T-helper 1 cell treated with Interleukin-12 subunit alpha and Interleukin-12 subunit beta and Interleukin-4 antibody, amounts not matched to agents 30 μg/mL and 1 μg/mL, for 36 hours (primary cell): ENCODE data around the gene A4GNT.

Experiments used
- H3K27ac Mint-ChIP-seq: one replicate; pipeline ENCODE4 v1.8.0; 2021; ENCODE audit warnings: mild to moderate bottlenecking, mixed read lengths
- H3K27me3 Mint-ChIP-seq: one replicate; pipeline ENCODE4 v1.8.0; 2021; ENCODE audit warnings: low read depth, mixed read lengths
- H3K36me3 Mint-ChIP-seq: one replicate; pipeline ENCODE4 v1.8.0; 2021; ENCODE audit warnings: low read depth, mixed read lengths
- H3K4me1 Mint-ChIP-seq: one replicate; pipeline ENCODE4 v1.8.0; 2021; ENCODE audit warnings: low read depth, mixed read lengths
- H3K4me3 Mint-ChIP-seq: one replicate; pipeline ENCODE4 v1.8.0; 2021; ENCODE audit warnings: mild to moderate bottlenecking, moderate library complexity, mixed read lengths
- H3K9me3 Mint-ChIP-seq: one replicate; pipeline ENCODE4 v1.8.0; 2021; ENCODE audit warnings: mixed read lengths

A4GNT gene

DNA sequence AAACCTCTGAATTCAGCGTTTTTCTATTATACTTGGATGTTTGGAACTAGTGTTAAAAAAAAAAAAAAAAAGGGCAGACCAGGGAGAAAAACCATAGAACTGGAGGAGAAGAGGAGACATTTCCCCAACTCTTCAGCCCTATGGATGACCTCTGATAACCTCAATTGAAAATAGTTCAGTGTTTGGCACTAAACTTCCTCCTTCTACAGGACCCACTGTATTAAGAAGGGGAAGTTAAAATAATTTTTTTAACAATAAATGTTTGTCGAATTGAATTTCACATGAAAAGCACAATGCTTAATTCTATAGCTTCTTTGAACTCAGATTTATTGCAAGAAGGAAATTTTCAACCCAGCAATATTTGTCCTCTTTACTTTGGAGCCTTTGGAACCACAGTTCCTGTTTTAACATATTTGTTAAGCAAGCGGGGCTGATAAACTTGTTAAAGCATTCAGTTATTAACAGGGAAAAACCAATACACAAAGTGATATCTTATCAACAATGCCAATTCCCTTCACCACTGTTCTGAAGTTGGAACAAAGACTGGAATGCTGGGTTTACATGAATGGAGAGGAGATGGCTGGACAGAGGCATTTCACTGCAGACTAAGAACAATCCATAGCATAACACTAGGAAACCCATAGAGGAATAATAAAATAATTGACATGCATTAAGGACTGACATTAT, 3.1 kb upstream of the A4GNT start:
- Mint-ChIP-seq H3K4me1 (no peaks in the 10 kb centered on the region), H3K27me3 (peaks cover 35% of the 10 kb centered on the region), H3K27ac (no peak overlapping the region), H3K4me3 (no peak overlapping the region), H3K9me3 (no peaks in the 10 kb centered on the region), H3K36me3 (no peaks in the 10 kb centered on the region)

DNA sequence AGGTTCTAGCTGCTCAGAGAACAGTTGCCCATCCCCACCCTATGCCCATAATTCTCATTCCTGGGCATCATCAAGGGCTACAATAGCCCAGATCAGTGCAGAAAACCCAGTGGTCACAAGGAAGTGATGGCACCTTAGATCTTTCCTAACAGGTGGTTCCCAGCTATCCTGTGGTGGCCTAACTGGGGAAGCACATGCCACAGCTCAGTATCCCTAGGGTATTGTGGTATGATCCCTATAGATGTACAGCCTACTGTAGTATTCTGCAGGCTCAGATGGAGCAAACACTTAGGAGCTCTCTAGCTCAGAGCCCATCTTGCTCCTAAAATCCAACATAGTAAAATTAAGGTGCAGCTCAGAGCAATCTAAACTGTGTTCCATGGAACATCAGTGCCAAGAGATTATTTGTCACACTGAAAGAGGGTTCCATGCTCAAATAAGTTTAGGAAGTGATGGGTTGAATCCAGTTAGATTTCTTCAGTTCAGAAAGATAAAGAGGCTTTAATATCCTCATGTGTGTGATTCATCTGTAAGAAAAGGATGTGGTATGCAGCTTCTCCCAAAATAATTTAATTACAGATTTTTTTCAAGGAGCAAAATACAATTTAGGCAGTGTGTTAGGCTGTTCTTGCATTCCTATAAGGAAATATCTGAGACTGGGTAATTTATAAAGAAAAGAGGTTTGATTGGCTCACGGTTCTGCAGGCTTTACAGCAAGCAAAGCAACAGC, 4.4 kb downstream of the A4GNT start:
- H3K4me3 Mint-ChIP-seq = no peak overlapping the region
- H3K27ac Mint-ChIP-seq = no peak overlapping the region
- no peaks in the 10 kb centered on the region for H3K9me3 Mint-ChIP-seq
- no peaks in the 10 kb centered on the region for H3K36me3 Mint-ChIP-seq
- H3K4me1 Mint-ChIP-seq = no peaks in the 10 kb centered on the region
- peaks cover 21% of the 10 kb centered on the region for H3K27me3 Mint-ChIP-seq

DNA sequence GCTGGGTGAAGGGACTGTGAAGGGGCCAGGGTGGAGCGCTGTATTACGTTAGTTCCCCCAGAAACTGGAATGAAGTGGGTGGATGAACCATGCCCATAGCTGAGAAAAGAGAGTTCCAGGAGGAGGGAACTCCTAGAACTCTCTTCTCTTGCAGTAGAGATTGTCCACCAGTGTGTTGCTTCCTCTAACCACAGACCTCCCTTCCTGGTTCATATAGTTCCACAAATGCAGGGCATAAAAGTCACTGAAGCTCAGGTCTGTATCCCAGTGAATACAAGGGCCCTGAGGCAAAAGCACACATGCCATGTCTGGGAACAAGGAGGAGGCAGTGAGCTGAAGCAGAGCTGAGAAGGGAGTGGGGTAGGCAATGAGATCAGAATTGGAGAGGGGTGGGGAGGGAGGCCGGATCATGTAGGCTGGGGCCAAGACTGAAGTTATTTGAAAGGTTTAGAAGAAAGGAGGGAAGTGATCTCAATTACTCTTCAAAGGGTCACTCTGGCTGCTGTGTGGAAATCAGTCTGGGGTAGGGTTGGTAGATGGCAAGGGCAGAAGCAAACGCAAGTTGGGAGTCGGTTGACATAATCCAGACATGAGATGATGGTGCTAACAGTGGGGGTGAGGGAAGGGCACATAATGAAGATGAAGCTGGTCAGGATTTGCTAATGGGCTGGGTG, 6.5 kb downstream of the A4GNT start:
- Mint-ChIP-seq H3K27ac (no peak overlapping the region), H3K36me3 (no peaks in the 10 kb centered on the region), H3K9me3 (no peaks in the 10 kb centered on the region), H3K4me3 (no peak overlapping the region), H3K27me3 (peaks cover 9% of the 10 kb centered on the region), H3K4me1 (no peaks in the 10 kb centered on the region)

DNA sequence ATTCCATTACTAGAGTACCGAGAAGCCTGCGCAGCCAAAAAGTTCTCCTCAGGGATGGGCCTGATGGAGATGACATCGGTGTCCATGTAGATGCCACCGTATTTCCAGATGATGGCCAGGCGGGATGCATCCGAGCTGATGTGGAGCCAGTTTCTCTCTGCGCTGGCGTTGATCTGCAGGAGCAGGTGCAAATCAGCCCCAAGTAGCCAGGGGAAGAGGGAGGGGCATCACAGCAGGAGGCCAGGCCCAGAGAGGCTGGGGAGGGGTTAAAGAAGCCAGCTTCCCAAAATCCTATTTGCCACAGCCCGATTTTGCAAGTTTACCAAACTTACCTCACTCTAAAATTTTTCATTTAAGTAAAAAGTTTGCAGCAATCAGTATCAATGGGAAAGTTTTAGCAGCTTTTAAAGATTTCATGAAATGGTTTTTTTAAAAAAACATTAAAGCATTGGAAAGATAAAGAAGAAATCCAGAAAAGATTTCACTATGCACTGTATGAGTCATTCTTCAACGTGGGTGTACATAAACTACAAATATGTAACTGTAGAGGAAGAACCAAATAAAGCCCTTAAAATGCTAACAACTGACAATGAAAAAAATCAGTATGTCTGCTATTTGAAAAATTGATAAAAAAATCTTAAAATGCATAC, 7.4 kb downstream of the A4GNT start:
- Mint-ChIP-seq H3K4me1 (no peaks in the 10 kb centered on the region), H3K9me3 (no peaks in the 10 kb centered on the region), H3K27ac (no peak overlapping the region), H3K4me3 (no peak overlapping the region), H3K36me3 (no peaks in the 10 kb centered on the region), H3K27me3 (peaks cover 9% of the 10 kb centered on the region)

DNA sequence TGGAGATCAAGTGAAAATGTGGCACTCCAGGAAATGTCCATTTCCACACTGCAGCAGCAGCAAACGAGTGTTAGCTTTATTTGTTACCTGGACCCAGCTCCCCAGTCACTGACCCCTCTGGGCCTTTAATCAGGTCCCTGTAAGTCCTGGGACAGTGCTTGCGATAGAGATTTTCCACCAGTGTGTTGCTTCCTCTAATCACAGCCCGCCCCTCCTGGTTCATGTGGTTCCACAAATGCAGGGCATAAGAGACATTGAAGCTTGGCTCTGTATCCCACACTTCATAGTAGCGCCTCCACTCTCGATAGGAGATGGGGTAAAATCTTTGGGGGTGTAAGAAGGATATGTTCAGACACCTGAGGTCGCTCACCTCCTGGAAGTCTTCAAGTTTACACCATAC, 8.0 kb downstream of the A4GNT start:
- H3K4me1 Mint-ChIP-seq = no peaks in the 10 kb centered on the region
- H3K27ac Mint-ChIP-seq = no peak overlapping the region
- H3K9me3 Mint-ChIP-seq = no peaks in the 10 kb centered on the region
- peaks cover 9% of the 10 kb centered on the region for H3K27me3 Mint-ChIP-seq
- no peaks in the 10 kb centered on the region for H3K36me3 Mint-ChIP-seq
- H3K4me3 Mint-ChIP-seq = no peak overlapping the region

DNA sequence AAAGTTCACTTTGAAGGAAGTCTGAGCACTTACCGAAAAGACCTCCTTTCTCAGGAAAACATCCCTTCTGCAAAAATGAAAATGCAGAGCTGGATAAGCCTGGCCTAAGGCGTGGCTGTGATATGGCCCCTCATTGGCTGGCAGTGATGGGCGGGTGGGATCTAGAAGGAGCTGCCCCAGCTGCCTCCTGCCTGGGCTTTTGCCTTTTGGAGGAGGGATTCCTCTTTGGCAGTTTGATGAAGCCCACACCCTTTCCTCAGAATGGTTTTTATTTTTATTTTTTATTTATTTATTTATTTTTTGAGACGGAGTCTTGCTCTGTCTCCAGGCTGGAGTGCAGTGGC, 12.8 kb downstream of the A4GNT start:
- Mint-ChIP-seq H3K27me3 (peaks cover 35% of the 10 kb centered on the region), H3K27ac (no peak overlapping the region), H3K4me3 (no peak overlapping the region), H3K36me3 (no peaks in the 10 kb centered on the region), H3K9me3 (no peaks in the 10 kb centered on the region), H3K4me1 (peaks cover 3% of the 10 kb centered on the region)

DNA sequence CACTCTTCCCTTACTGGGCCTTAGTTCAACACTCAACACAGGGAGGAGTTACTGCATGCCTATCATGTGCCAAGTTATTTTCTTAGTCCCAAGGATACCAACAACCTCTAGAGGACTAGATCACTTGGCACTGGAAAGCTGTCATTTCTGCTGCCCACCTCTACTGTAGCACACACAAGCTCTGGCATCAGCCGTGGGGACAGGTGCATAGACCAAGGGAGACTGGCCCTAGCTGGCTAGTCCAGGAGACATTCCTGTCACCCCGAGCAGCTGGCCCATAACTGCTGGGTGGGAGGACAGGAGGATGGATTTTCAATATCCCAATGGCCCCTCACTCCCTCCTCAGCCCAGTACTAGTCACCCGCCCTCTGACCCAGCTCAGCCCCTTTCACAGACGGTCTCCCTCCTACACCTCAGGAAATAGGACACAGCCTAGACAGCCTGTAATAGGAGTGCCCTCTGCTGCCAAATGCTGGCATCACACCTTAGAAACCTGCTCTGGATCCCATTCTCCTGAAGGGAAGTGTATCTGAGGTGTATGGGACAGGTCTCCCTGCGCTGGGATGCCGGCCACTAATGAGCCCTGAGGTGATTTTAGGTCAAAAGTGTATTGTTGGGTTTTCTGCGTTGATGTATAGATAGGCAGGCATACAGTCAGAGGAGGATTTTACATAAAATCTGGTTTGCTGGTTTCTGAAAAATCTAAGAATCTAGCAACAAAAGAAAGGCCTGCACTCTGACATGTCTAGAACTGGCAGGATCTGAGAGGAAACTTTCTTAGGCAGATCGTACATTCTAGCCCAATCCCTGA, 13.4 kb downstream of the A4GNT start:
- Mint-ChIP-seq H3K9me3 (no peaks in the 10 kb centered on the region), H3K27me3 (peaks cover 40% of the 10 kb centered on the region), H3K36me3 (no peaks in the 10 kb centered on the region), H3K27ac (no peak overlapping the region), H3K4me3 (no peak overlapping the region), H3K4me1 (peaks cover 3% of the 10 kb centered on the region)

DNA sequence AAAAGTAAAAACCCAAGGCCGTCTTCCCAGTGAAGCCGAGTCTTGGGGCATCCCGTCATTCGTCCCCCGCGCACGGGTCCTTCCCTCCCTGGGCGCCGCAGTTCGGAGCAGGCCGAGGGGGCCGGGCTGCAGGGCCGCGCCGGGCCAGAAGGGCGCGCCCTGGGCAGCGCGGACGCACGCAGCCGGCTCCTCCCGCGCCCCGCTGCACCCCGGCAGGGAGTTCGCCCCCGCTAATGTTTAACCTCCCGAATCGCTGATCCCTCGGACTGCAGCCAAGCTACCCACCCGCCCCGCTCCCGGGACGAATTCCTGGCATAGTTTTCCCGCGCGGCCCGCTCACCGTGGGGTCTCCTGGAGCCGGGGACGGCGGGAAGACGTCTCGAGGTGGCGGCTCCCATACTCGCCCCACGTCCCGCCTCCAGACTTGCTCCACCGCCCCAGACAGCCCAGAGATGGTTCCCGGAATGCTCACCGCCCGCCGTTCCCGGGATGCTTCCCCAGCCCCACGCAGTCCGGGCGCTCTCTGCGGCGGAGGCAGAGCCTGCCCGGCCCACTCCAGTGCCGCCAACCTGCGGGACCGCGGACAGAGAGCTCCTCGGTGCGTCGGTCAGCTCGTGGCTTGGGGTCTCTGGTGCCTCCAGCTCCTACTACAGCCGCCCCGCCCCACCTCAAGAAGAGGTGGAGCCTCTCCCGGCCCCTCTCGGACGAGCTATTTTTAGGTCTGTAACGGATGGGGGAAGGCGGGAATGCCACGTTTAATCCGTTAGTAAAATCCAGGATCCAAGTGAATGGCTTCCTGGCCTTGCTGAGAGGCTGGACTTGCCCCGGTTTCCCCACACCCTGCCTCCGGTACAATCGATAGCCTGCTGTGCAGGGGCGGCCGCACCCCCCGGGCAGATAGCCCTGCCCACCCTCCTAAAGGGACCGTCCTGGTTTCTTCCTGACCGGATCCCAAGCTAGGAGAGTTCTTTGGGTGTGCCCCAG, 16.9 kb downstream of the A4GNT start, which contains the start of gene DZIP1L:
DZIP1L (minus strand) TSS at position 621 of the 984 bp plus-strand sequence. CDS start 11,637 bp downstream, outside the sequence.
- peak within 1 kb of the TSS; percentile 65 for H3K4me3 Mint-ChIP-seq
- H3K9me3 Mint-ChIP-seq = no peaks in the 10 kb centered on the region
- peaks cover 3% of the 10 kb centered on the region for H3K4me1 Mint-ChIP-seq
- H3K36me3 Mint-ChIP-seq = no peaks in the 10 kb centered on the region
- H3K27me3 Mint-ChIP-seq = peaks cover 51% of the 10 kb centered on the region
- no peak within 1 kb of the TSS for H3K27ac Mint-ChIP-seq

DNA sequence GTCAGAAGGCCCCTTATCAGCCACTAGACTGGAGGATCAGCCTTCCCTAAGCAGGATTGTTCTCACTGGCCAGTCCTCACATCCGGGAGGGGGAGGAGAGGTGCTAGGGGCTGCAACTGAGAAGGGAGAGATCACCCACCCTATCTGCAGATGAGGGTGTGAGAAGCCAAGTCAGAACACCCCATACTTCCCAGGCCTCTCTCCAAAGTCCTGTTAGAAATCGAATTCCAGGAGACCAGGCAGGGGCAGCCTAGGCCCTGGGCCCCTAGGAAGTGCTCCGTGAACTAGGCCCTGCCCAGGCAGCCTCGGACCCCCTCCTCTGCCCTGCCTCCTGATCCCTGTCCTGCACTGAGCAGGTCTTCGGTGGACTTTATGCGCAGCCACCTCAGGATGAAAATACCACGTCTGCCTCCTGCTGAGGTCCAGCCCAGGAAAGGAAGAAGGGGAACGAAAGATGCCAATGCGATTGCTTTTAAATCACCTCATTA, 17.7 kb downstream of the A4GNT start:
- Mint-ChIP-seq H3K4me3 (peak overlapping the region; percentile 48), H3K27me3 (peaks cover 52% of the 10 kb centered on the region), H3K4me1 (peaks cover 3% of the 10 kb centered on the region), H3K27ac (no peak overlapping the region), H3K36me3 (no peaks in the 10 kb centered on the region), H3K9me3 (no peaks in the 10 kb centered on the region)

DNA sequence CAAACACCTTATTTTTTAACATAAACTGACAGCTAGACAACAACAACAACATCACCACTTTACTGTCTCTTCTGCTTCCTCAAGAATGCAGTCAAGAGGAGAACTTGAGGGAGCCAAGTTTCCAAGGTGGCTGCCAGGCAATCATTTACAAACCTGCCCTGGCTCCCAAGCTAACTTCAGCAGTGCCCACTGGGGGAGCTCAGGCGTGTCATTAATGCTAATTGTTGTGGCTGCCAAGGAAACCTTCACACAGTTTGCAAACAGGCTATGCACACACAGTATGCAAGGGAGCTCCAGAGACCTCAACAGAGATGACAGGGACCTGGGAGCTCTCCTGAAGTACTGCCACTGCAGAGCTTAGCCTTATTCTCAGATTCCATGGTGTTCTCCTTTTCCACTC, 18.9 kb downstream of the A4GNT start:
- no peak overlapping the region for H3K27ac Mint-ChIP-seq
- H3K36me3 Mint-ChIP-seq = no peaks in the 10 kb centered on the region
- peaks cover 56% of the 10 kb centered on the region for H3K27me3 Mint-ChIP-seq
- H3K4me3 Mint-ChIP-seq = no peak overlapping the region
- no peaks in the 10 kb centered on the region for H3K9me3 Mint-ChIP-seq
- peaks cover 3% of the 10 kb centered on the region for H3K4me1 Mint-ChIP-seq

DNA sequence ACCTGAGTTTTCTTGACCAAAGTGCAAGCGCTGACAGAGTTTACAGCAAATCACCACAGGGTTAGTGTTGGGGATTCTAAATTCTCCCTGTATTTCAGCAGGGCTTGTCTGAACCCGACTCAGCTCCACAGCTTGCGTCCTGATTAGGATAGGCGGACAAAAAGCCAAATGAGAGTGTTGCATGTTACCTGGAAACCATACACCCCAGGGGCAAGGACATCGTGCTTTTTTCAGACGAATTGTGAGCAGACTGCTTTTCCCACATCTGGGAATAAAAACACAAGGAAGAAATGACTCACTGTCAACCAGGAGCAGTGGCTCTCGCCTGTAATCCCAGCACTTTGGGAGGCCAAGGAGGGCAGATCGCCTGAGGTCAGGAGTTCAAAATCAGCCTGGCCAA, 19.8 kb downstream of the A4GNT start:
- no peak overlapping the region for H3K27ac Mint-ChIP-seq
- H3K36me3 Mint-ChIP-seq = no peaks in the 10 kb centered on the region
- H3K4me1 Mint-ChIP-seq = peaks cover 3% of the 10 kb centered on the region
- no peaks in the 10 kb centered on the region for H3K9me3 Mint-ChIP-seq
- H3K4me3 Mint-ChIP-seq = no peak overlapping the region
- peaks cover 55% of the 10 kb centered on the region for H3K27me3 Mint-ChIP-seq

DNA sequence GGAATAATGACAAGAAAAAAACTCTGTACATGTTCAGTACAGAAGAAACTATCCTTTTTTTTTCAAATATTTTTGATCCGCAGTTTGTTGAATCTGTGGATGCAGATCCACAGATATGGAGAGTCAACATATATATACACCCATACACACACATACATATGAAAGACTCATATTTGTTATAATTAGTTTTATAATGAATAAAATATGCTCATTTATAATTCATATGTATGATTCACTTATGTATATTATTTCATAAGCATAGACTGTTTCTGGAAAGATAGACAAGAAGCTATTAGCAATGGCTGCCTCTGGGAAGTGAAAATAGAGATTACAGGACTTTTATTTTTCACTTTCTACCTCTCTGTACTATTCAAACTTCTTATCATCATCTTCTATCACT, 26.6 kb downstream of the A4GNT start:
- no peaks in the 10 kb centered on the region for H3K36me3 Mint-ChIP-seq
- H3K4me1 Mint-ChIP-seq = no peaks in the 10 kb centered on the region
- H3K27me3 Mint-ChIP-seq = peaks cover 11% of the 10 kb centered on the region
- no peaks in the 10 kb centered on the region for H3K9me3 Mint-ChIP-seq
- H3K4me3 Mint-ChIP-seq = no peak overlapping the region
- no peak overlapping the region for H3K27ac Mint-ChIP-seq

DNA sequence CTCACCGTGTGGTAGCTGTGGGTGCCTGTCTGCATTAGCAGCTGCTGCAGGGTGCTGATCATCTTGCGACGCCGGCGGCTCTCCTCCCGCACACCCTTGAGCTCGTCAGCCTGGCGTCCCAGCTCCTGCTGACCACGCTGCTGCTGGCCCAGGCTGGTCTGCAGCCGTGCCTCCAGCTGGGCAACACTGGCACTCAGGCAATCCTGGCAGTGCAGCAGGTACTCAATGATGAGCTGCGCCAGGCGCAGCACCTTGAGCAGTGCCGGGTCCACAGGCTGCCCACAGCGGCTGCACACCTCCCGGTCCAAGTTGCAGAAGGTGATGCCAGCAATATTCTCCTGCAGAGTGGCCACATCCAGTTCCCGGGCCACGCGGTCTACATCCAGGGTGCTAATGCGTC, 28.7 kb downstream of the A4GNT start:
- H3K36me3 Mint-ChIP-seq = no peaks in the 10 kb centered on the region
- H3K27me3 Mint-ChIP-seq = peaks cover 2% of the 10 kb centered on the region
- H3K27ac Mint-ChIP-seq = no peak overlapping the region
- no peaks in the 10 kb centered on the region for H3K4me1 Mint-ChIP-seq
- no peaks in the 10 kb centered on the region for H3K9me3 Mint-ChIP-seq
- no peak overlapping the region for H3K4me3 Mint-ChIP-seq
